ENCODE results near the gene CACNA2D3. TPM values are rescaled to one million over a fixed set of nuclear protein-coding genes. Genes with fewer than 3 reads are reported as not detected.

Gene CACNA2D3
- total RNA-seq, 2 donors from 2014 or later: 1.1 to 5.9 TPM

- Histone ChIP-seq H3K4me3 (no peak overlapping the region), H3K9me3 (no peaks in the 10 kb centered on the region), H3K4me1 (replicated peaks) (no peaks in the 10 kb centered on the region), H3K27me3 (replicated peaks; ENCODE audit: insufficient read depth) (no peaks in the 10 kb centered on the region), H3K27ac (no peak overlapping the region), H3K36me3 (no peaks in the 10 kb centered on the region)
- no peak for TF ChIP-seq CTCF (IDR thresholded peaks at IDR 0.05)
- no peak for TF ChIP-seq POLR2AphosphoS5 (IDR thresholded peaks at IDR 0.05)
- no peak for TF ChIP-seq POLR2A (IDR thresholded peaks at IDR 0.05)
- no peak for DNase-seq (ENCODE audit: low spot score)
- intact Hi-C loops (cut with DNase I): no loop called here
- 90% methylated on average over 2 of the region's 2 CpGs for WGBS
Measured at GRCh38 chr3:54685213-54685612, 562.9 kb downstream of the CACNA2D3 start.

- no peak for DNase-seq (ENCODE audit: low spot score)
- no peaks in the 10 kb centered on the region for H3K27me3 ChIP-seq (replicated peaks; ENCODE audit: insufficient read depth)
- H3K36me3 ChIP-seq: no peaks in the 10 kb centered on the region
- no peaks in the 10 kb centered on the region for H3K9me3 ChIP-seq
- intact Hi-C loops (cut with DNase I): no loop called here
- no peak overlapping the region for H3K4me3 ChIP-seq
- 76% methylated on average over 2 of the region's 2 CpGs for WGBS
- no peak for TF ChIP-seq POLR2A (IDR thresholded peaks at IDR 0.05)
- no peak for TF ChIP-seq POLR2AphosphoS5 (IDR thresholded peaks at IDR 0.05)
- no peak for TF ChIP-seq CTCF (IDR thresholded peaks at IDR 0.05)
- H3K27ac ChIP-seq: no peak overlapping the region
- no peaks in the 10 kb centered on the region for H3K4me1 ChIP-seq (replicated peaks)
Measured at GRCh38 chr3:54691289-54691771, 569.0 kb downstream of the CACNA2D3 start.

GRCh38 chr3:54696313-54696712, 574.0 kb downstream of the CACNA2D3 start:
- WGBS: 73% methylated on average over 3 of the region's 3 CpGs
- Histone ChIP-seq H3K36me3 (no peaks in the 10 kb centered on the region), H3K4me3 (no peak overlapping the region), H3K27ac (no peak overlapping the region), H3K4me1 (replicated peaks) (no peaks in the 10 kb centered on the region), H3K27me3 (replicated peaks; ENCODE audit: insufficient read depth) (no peaks in the 10 kb centered on the region), H3K9me3 (no peaks in the 10 kb centered on the region)
- DNase-seq (ENCODE audit: low spot score): no peak
- TF ChIP-seq POLR2AphosphoS5 (IDR thresholded peaks at IDR 0.05): no peak
- TF ChIP-seq CTCF (IDR thresholded peaks at IDR 0.05): no peak
- TF ChIP-seq POLR2A (IDR thresholded peaks at IDR 0.05): no peak
- intact Hi-C loops (cut with DNase I): no loop called here

GRCh38 chr3:54698054-54698453, 575.7 kb downstream of the CACNA2D3 start:
- Histone ChIP-seq H3K27me3 (replicated peaks; ENCODE audit: insufficient read depth) (no peaks in the 10 kb centered on the region), H3K4me3 (no peak overlapping the region), H3K4me1 (replicated peaks) (no peaks in the 10 kb centered on the region), H3K9me3 (no peaks in the 10 kb centered on the region), H3K36me3 (no peaks in the 10 kb centered on the region), H3K27ac (no peak overlapping the region)
- WGBS: 62% methylated on average over 1 of the region's 1 CpG
- intact Hi-C loops (cut with DNase I): no loop called here
- DNase-seq (ENCODE audit: low spot score): no peak
- TF ChIP-seq POLR2A (IDR thresholded peaks at IDR 0.05): no peak
- TF ChIP-seq CTCF (IDR thresholded peaks at IDR 0.05): no peak
- TF ChIP-seq POLR2AphosphoS5 (IDR thresholded peaks at IDR 0.05): no peak

- WGBS: 25% methylated on average over 1 of the region's 1 CpG
- Histone ChIP-seq H3K27ac (no peak overlapping the region), H3K4me1 (replicated peaks) (no peaks in the 10 kb centered on the region), H3K27me3 (replicated peaks; ENCODE audit: insufficient read depth) (no peaks in the 10 kb centered on the region), H3K36me3 (no peaks in the 10 kb centered on the region), H3K4me3 (no peak overlapping the region), H3K9me3 (no peaks in the 10 kb centered on the region)
- intact Hi-C loops (cut with DNase I): no loop called here
- no peak for DNase-seq (ENCODE audit: low spot score)
- TF ChIP-seq POLR2AphosphoS5 (IDR thresholded peaks at IDR 0.05): no peak
- no peak for TF ChIP-seq CTCF (IDR thresholded peaks at IDR 0.05)
- no peak for TF ChIP-seq POLR2A (IDR thresholded peaks at IDR 0.05)
Measured at GRCh38 chr3:54703923-54704322, 581.6 kb downstream of the CACNA2D3 start.
